DOHH2 (cell line): Measurements from ENCODE around the gene ZNF460.

ENCODE experiments used
- H3F3A ChIP-seq: fragments of 200-600 bp; sonication (generic), shearing (Covaris generic); 2 replicates; pipeline ENCODE4 v1.6.0; 2016; ENCODE audit warnings: antibody characterized with exemption, mild to moderate bottlenecking; ENCODE audit not compliant: control insufficient read depth, insufficient read depth
- H3K27ac ChIP-seq: fragments of 200-600 bp; sonication (generic); 2 replicates; pipeline ENCODE4 v1.5.1; 2014; ENCODE audit warnings: low read depth, mild to moderate bottlenecking, low read length, moderate library complexity
- H3K27me3 ChIP-seq: fragments of 200-600 bp; sonication (generic); 2 replicates; pipeline ENCODE4 v1.6.1; 2014; ENCODE audit warnings: mild to moderate bottlenecking, low read length, mixed read lengths; ENCODE audit not compliant: control insufficient read depth
- H3K36me3 ChIP-seq: fragments of 200-600 bp; sonication (generic); 2 replicates; pipeline ENCODE4 v1.6.1; 2014; ENCODE audit warnings: mild to moderate bottlenecking, low read length, moderate library complexity, mixed read lengths; ENCODE audit not compliant: control insufficient read depth
- H3K4me1 ChIP-seq: fragments of 200-600 bp; sonication (generic); 2 replicates; pipeline ENCODE4 v1.6.1; 2014; ENCODE audit warnings: mild to moderate bottlenecking, low read length, mixed read lengths; ENCODE audit not compliant: control insufficient read depth
- H3K4me2 ChIP-seq: fragments of 200-600 bp; sonication (generic); 2 replicates; pipeline ENCODE4 v1.6.0; 2014; ENCODE audit warnings: mild to moderate bottlenecking, low read length, moderate library complexity
- H3K4me3 ChIP-seq: fragments of 200-600 bp; sonication (generic); 2 replicates; pipeline ENCODE4 v1.5.1; 2014; ENCODE audit warnings: mild to moderate bottlenecking, low read length, mixed read lengths
- H3K79me2 ChIP-seq: fragments of 200-600 bp; sonication (generic); 2 replicates; pipeline ENCODE4 v1.6.1; 2014; ENCODE audit warnings: mild to moderate bottlenecking, low read length, mixed read lengths; ENCODE audit not compliant: control insufficient read depth
- H3K9me2 ChIP-seq: fragments of 200-600 bp; sonication (generic); replicated peaks from 2 replicates; pipeline ENCODE4 v1.6.1; 2014; ENCODE audit warnings: mild to moderate bottlenecking, low read length, mixed read lengths; ENCODE audit not compliant: control insufficient read depth
- H3K9me3 ChIP-seq: fragments of 200-600 bp; sonication (generic); 2 replicates; pipeline ENCODE4 v1.6.1; 2014; ENCODE audit warnings: antibody characterized with exemption, low read length, mixed read lengths; ENCODE audit not compliant: control insufficient read depth, insufficient read depth
- H4K20me1 ChIP-seq: fragments of 200-600 bp; sonication (generic); 2 replicates; pipeline ENCODE4 v1.6.0; 2014; ENCODE audit warnings: low read depth, mild to moderate bottlenecking, antibody characterized with exemption, low read length, moderate library complexity; ENCODE audit not compliant: control insufficient read depth, insufficient read depth
- CTCF ChIP-seq: fragments of 200-600 bp; sonication (generic); IDR thresholded peaks from one replicate; pipeline ENCODE4 v1.5.1; 2014; ENCODE audit warnings: antibody characterized with exemption, mild to moderate bottlenecking, low read depth, low read length; ENCODE audit not compliant: poor library complexity, severe bottlenecking
- EZH2phosphoT487 ChIP-seq: fragments of 200-600 bp; sonication (generic); IDR thresholded peaks from 2 replicates; pipeline ENCODE4 v1.6.1; 2017; ENCODE audit warnings: borderline replicate concordance, mild to moderate bottlenecking, antibody characterized with exemption, low read length, moderate library complexity, mixed read lengths

The ZNF460 gene

GRCh38 chr19:57324992-57325391 lies 44.7 kb downstream of the ZNF460 start:
- H3K79me2 ChIP-seq: no peaks in the 10 kb centered on the region
- H3K9me3 ChIP-seq: peaks cover 28% of the 10 kb centered on the region
- H3K4me3 ChIP-seq: no peak overlapping the region
- H3K36me3 ChIP-seq: peaks cover 6% of the 10 kb centered on the region; the same call in 1 of the 2 replicates
- H3K27me3 ChIP-seq: no peaks in the 10 kb centered on the region
- H3K27ac ChIP-seq: no peak overlapping the region
- H3K4me2 ChIP-seq: no peak overlapping the region
- no peaks in the 10 kb centered on the region for H3K9me2 ChIP-seq
- H3K4me1 ChIP-seq: peaks cover 11% of the 10 kb centered on the region
- H4K20me1 ChIP-seq: no peaks in the 10 kb centered on the region
- no peaks in the 10 kb centered on the region for H3F3A ChIP-seq
- TF ChIP-seq EZH2phosphoT487 (no peak), CTCF (no peak)

GRCh38 chr19:57327993-57328392 lies 47.7 kb downstream of the ZNF460 start:
- Histone ChIP-seq H3K9me2 (no peaks in the 10 kb centered on the region), H3K27ac (no peak overlapping the region), H3K4me2 (no peak overlapping the region), H3K36me3 (peaks cover 6% of the 10 kb centered on the region; the same call in 1 of the 2 replicates), H3F3A (no peaks in the 10 kb centered on the region), H3K4me1 (no peaks in the 10 kb centered on the region), H3K9me3 (peaks cover 7% of the 10 kb centered on the region; the same call in 1 of the 2 replicates), H3K27me3 (no peaks in the 10 kb centered on the region), H4K20me1 (no peaks in the 10 kb centered on the region), H3K4me3 (no peak overlapping the region), H3K79me2 (no peaks in the 10 kb centered on the region)
- TF ChIP-seq CTCF (no peak), EZH2phosphoT487 (no peak)

- Histone ChIP-seq H3K9me3 (peaks cover 12% of the 10 kb centered on the region; the same call in 1 of the 2 replicates), H3K4me1 (no peaks in the 10 kb centered on the region), H3K27me3 (no peaks in the 10 kb centered on the region), H3K27ac (no peak overlapping the region), H3K36me3 (no peaks in the 10 kb centered on the region), H3K4me2 (no peak overlapping the region), H4K20me1 (no peaks in the 10 kb centered on the region), H3K4me3 (no peak overlapping the region), H3F3A (no peaks in the 10 kb centered on the region), H3K9me2 (no peaks in the 10 kb centered on the region), H3K79me2 (no peaks in the 10 kb centered on the region)
- TF ChIP-seq CTCF: no peak
- no peak for TF ChIP-seq EZH2phosphoT487
These were observed 53.9 kb downstream of the ZNF460 start for GRCh38 chr19:57334191-57334590.

GRCh38 chr19:57338877-57339276 lies 58.6 kb downstream of the ZNF460 start:
- H3K9me2 ChIP-seq: no peaks in the 10 kb centered on the region
- H3K27me3 ChIP-seq: no peaks in the 10 kb centered on the region
- H3K9me3 ChIP-seq: peaks cover 10% of the 10 kb centered on the region; the same call in 1 of the 2 replicates
- no peaks in the 10 kb centered on the region for H3K79me2 ChIP-seq
- no peaks in the 10 kb centered on the region for H3K36me3 ChIP-seq
- H3K4me3 ChIP-seq: no peak overlapping the region
- no peak overlapping the region for H3K27ac ChIP-seq
- no peaks in the 10 kb centered on the region for H3K4me1 ChIP-seq
- H4K20me1 ChIP-seq: no peaks in the 10 kb centered on the region
- no peaks in the 10 kb centered on the region for H3F3A ChIP-seq
- TF ChIP-seq CTCF (no peak), EZH2phosphoT487 (no peak)
- H3K4me2 ChIP-seq: no peak overlapping the region
